Stimulated activated CD4-positive, alpha-beta T cell treated with anti-CD3 and anti-CD28 coated beads, Interleukin-1b, Interleukin-23, amount 100 ng/mL, for 1 hour (primary cell): Measurements from ENCODE around the gene MORN3.

ENCODE experiments used
- DNase-seq, 2 donors: peaks; one replicate each; pipeline ENCODE4 v3.0.0-alpha.2; 2020; ENCODE audit warnings: low read depth in 2 of 2

MORN3 gene

DNA sequence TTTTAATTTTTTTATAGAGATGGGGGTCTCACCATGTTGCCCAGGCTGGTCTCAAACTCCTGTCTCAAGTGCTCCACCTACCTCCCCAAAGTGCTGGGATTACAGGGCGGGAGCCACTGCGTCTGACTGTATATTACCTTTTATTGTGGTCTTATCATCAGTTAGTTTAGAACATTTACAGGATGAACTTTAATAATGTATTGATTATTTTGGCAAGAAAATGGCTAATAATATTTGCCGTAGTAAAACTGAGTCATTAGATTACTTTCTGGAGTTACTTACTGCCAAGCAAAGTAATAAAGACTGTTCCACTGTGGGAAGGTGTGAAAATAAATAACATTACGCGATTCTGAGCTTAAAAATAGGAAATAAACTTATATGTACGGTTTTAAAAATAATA is 66.7 kb downstream of the MORN3 start:
- no peak for DNase-seq

DNA sequence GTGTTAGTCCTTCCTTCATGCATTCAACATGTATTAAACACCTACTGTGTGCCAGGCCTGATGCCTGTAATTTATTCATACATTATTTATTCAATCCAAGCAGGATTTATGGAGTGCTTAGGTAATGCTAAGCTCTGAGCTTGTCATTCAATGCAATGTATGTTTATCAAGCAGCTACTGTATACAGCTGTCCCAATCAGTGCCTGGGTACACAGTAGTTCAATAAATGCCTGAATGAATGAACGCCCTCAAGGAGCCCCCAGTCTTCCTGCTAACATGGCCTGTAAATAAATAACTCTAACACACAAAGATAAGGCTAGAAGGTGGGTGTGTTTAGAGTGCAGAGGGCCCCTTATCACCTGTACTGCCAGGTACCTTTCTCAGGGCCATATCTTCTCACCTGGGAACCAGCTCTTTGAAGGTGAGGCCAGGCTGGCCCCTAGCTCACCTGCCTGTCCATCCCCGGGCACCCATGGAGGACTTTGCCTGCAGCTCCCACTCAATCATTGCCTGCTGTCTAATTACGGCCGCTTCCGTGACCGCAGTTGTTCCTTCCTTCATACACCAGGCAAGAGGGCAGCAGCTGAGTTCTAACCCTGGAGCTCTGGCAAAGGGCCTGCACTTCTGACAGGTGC is 68.6 kb downstream of the MORN3 start:
- no peak for DNase-seq
